H1 (cell line): ENCODE measurements around the gene LRRC32. TPM values are rescaled to one million over a fixed set of nuclear protein-coding genes. Genes with fewer than 3 reads are reported as not detected.

Source experiments
- CTCF ChIA-PET: fragments of 300-600 bp; sonication (Branson Sonifier 250); formaldehyde crosslinking; loops from one replicate; lab custom pipeline; 2021; ENCODE audit not compliant: partially characterized antibody; lab: Charles Lee
- POLR2A ChIA-PET: fragments of 300-600 bp; sonication (Branson Sonifier 250); formaldehyde crosslinking; loops from one replicate; lab custom pipeline; 2021; ENCODE audit warnings: inconsistent platforms; ENCODE audit not compliant: partially characterized antibody; lab: Charles Lee
- DNase-seq, 2 experiments: peaks; one replicate each; pipeline versions ENCODE4 v3.0.0 to v3.0.0-alpha.2; 2010 to 2022; ENCODE audit warnings: low spot score in 2 of 2, low read depth in 1 of 2, mixed read lengths in 1 of 2
- FAIRE-seq: peaks from 2 replicates; lab custom pipeline; 2011; peaks lifted over from hg19 to GRCh38; lab: Jason Lieb, UNC
- H2AFZ ChIP-seq: 2 replicates; pipeline ENCODE4 v1.8.1; 2012; ENCODE audit warnings: low read length, inconsistent platforms
- H2AK5ac ChIP-seq: 2 replicates; pipeline ENCODE4 v1.6.1; 2013; ENCODE audit warnings: low read depth, low read length
- H2BK120ac ChIP-seq: replicated peaks from 2 replicates; pipeline ENCODE3; 2013; ENCODE audit warnings: low read depth, low read length, inconsistent platforms
- H2BK12ac ChIP-seq: 2 replicates; pipeline ENCODE4 v1.6.1; 2013; ENCODE audit warnings: low read depth, low read length
- H2BK15ac ChIP-seq: 2 replicates; pipeline ENCODE4 v1.6.1; 2013; ENCODE audit warnings: low read length
- H2BK20ac ChIP-seq: 2 replicates; pipeline ENCODE4 v1.6.1; 2013; ENCODE audit warnings: low read length
- H2BK5ac ChIP-seq: 2 replicates; pipeline ENCODE4 v1.6.1; 2013; ENCODE audit warnings: low read depth, low read length
- H3K14ac ChIP-seq: 2 replicates; pipeline ENCODE4 v1.6.1; 2013; ENCODE audit warnings: inconsistent platforms; ENCODE audit not compliant: insufficient read length
- H3K18ac ChIP-seq: 2 replicates; pipeline ENCODE4 v1.6.1; 2013; ENCODE audit warnings: low read length; ENCODE audit errors: extremely low read depth
- H3K23ac ChIP-seq: 2 replicates; pipeline ENCODE4 v1.6.1; 2013; ENCODE audit warnings: inconsistent platforms; ENCODE audit not compliant: insufficient read length
- H3K23me2 ChIP-seq: 2 replicates; pipeline ENCODE4 v1.6.1; 2013; ENCODE audit warnings: low read depth, low read length
- H3K27ac ChIP-seq: 2 replicates; pipeline ENCODE4 v1.6.1; 2011; ENCODE audit warnings: low read depth, low read length, inconsistent platforms
- H3K27me3 ChIP-seq, 4 experiments: replicated peaks in 1 of 4; 1 replicate in 1 of 4; 2 replicates in 3 of 4; pipeline versions ENCODE4 v1.6.1 to v1.8.1; 2011 to 2013; ENCODE audit warnings: low read length in 3 of 4, mild to moderate bottlenecking in 3 of 4, inconsistent platforms in 2 of 4, mixed read lengths in 2 of 4, moderate library complexity in 1 of 4; ENCODE audit not compliant: control insufficient read depth in 3 of 4, insufficient read depth in 3 of 4; ENCODE audit errors: extremely low read depth in 1 of 4
- H3K36me3 ChIP-seq, 4 experiments: 2 replicates each; pipeline versions ENCODE4 v1.6.1 to v1.8.1; 2011 to 2013; ENCODE audit warnings: mild to moderate bottlenecking in 4 of 4, low read length in 3 of 4, moderate library complexity in 2 of 4, control low read depth in 1 of 4, inconsistent platforms in 1 of 4; ENCODE audit not compliant: insufficient read depth in 4 of 4, control insufficient read depth in 2 of 4
- H3K4ac ChIP-seq: replicated peaks from 2 replicates; pipeline ENCODE3; 2013; ENCODE audit warnings: low read length, low read depth, mixed read lengths, inconsistent platforms; ENCODE audit not compliant: insufficient read length
- H3K4me1 ChIP-seq, 4 experiments: replicated peaks in 1 of 4; 1 replicate in 1 of 4; 2 replicates in 3 of 4; pipeline versions ENCODE4 v1.6.1 to v1.8.1; 2011 to 2013; ENCODE audit warnings: low read length in 3 of 4, inconsistent platforms in 2 of 4, mixed read lengths in 1 of 4; ENCODE audit not compliant: insufficient read depth in 4 of 4, control insufficient read depth in 3 of 4
- H3K4me2 ChIP-seq, 2 experiments: 2 replicates each; pipeline versions ENCODE4 v1.6.1 to v1.8.1; 2011 to 2013; ENCODE audit warnings: low read depth in 2 of 2, low read length in 2 of 2, control low read depth in 1 of 2, inconsistent platforms in 1 of 2, mild to moderate bottlenecking in 1 of 2; ENCODE audit not compliant: insufficient read depth in 1 of 2
- H3K4me3 ChIP-seq, 4 experiments: fragments of 200-600, 300-600 bp in 1 of 4; sonication (generic), shearing (Covaris generic), sonication (Bioruptor Twin) in 1 of 4; 2 replicates each; pipeline versions ENCODE4 v1.5.1 to v1.8.1; 2011 to 2016; ENCODE audit warnings: low read length in 4 of 4, low read depth in 3 of 4, control low read depth in 2 of 4, inconsistent platforms in 2 of 4, mild to moderate bottlenecking in 2 of 4, mixed read lengths in 1 of 4, moderate library complexity in 1 of 4; ENCODE audit not compliant: insufficient read depth in 2 of 4; ENCODE audit errors: extremely low read depth in 1 of 4
- H3K56ac ChIP-seq: replicated peaks from 2 replicates; pipeline ENCODE3; 2013; ENCODE audit warnings: low read depth, mild to moderate bottlenecking, mixed read lengths, low read length, inconsistent platforms; ENCODE audit not compliant: insufficient read length
- H3K79me1 ChIP-seq: 2 replicates; pipeline ENCODE4 v1.6.1; 2013; ENCODE audit warnings: low read depth, low read length, control low read depth
- H3K79me2 ChIP-seq, 2 experiments: 2 replicates each; pipeline versions ENCODE4 v1.6.1 to v1.8.1; 2012 to 2013; ENCODE audit warnings: low read length in 2 of 2, mild to moderate bottlenecking in 2 of 2, inconsistent platforms in 1 of 2; ENCODE audit not compliant: insufficient read depth in 2 of 2, control insufficient read depth in 1 of 2
- H3K9ac ChIP-seq, 4 experiments: replicated peaks in 1 of 4; 1 replicate in 1 of 4; 2 replicates in 3 of 4; pipeline versions ENCODE4 v1.6.1 to v1.8.1; 2011 to 2013; ENCODE audit warnings: low read depth in 3 of 4, low read length in 3 of 4, control low read depth in 2 of 4, mild to moderate bottlenecking in 2 of 4, moderate library complexity in 2 of 4, inconsistent platforms in 1 of 4; ENCODE audit errors: extremely low read depth in 1 of 4
- H3K9me3 ChIP-seq, 2 experiments: 2 replicates each; pipeline versions ENCODE4 v1.6.1 to v1.8.1; 2012 to 2013; ENCODE audit warnings: mild to moderate bottlenecking in 2 of 2, moderate library complexity in 2 of 2, control low read depth in 1 of 2, inconsistent platforms in 1 of 2, low read depth in 1 of 2, low read length in 1 of 2, mixed read lengths in 1 of 2; ENCODE audit not compliant: insufficient read depth in 2 of 2
- H4K20me1 ChIP-seq, 2 experiments: replicated peaks in 1 of 2; 2 replicates each; pipeline versions ENCODE3 to v1.8.1; 2011 to 2013; ENCODE audit warnings: inconsistent platforms in 2 of 2, low read length in 2 of 2, mild to moderate bottlenecking in 1 of 2; ENCODE audit not compliant: insufficient read depth in 2 of 2, control insufficient read depth in 1 of 2
- H4K5ac ChIP-seq: 2 replicates; pipeline ENCODE4 v1.6.1; 2013; ENCODE audit warnings: low read length, low read depth, mixed read lengths, inconsistent platforms; ENCODE audit not compliant: insufficient read length
- H4K8ac ChIP-seq: 2 replicates; pipeline ENCODE4 v1.8.0; 2013; ENCODE audit warnings: mild to moderate bottlenecking, moderate library complexity, low read length, inconsistent platforms; ENCODE audit not compliant: insufficient read depth; ENCODE audit errors: extremely low read depth
- H4K91ac ChIP-seq: replicated peaks from 2 replicates; pipeline ENCODE3; 2013; ENCODE audit warnings: low read length, mixed read lengths, inconsistent platforms; ENCODE audit not compliant: insufficient read length
- GTF2F1 ChIP-seq: IDR thresholded peaks from 2 replicates; pipeline ENCODE4 v1.6.1; 2012; ENCODE audit warnings: low read depth, low read length, improper control_type of control experiment, borderline replicate concordance
- JUN ChIP-seq: IDR thresholded peaks from 2 replicates; pipeline ENCODE4 v1.6.1; 2011; ENCODE audit warnings: low read depth, mild to moderate bottlenecking, improper control_type of control experiment, low read length
- POLR2AphosphoS5 ChIP-seq: IDR thresholded peaks from 2 replicates; pipeline ENCODE4 v1.6.1; 2011; ENCODE audit warnings: low read depth, low read length
- RNF2 ChIP-seq: fragments of 200-900, 300-1000 bp; sonication (generic); IDR thresholded peaks from 2 replicates; pipeline ENCODE4 v1.7.1; 2016; ENCODE audit warnings: borderline replicate concordance, low read depth, mild to moderate bottlenecking, antibody characterized with exemption, low read length; ENCODE audit not compliant: poor library complexity, severe bottlenecking; ENCODE audit errors: missing control alignments
- SIN3A ChIP-seq, 2 experiments: IDR thresholded peaks in 1 of 2; conservative IDR thresholded peaks in 1 of 2; 2 replicates each; pipeline ENCODE4 v1.6.1; 2011 to 2012; ENCODE audit warnings: low read length in 2 of 2, improper control_type of control experiment in 1 of 2, low read depth in 1 of 2, mild to moderate bottlenecking in 1 of 2
- SRF ChIP-seq: IDR thresholded peaks from 2 replicates; pipeline ENCODE4 v1.6.1; 2011; ENCODE audit warnings: mild to moderate bottlenecking, low read depth, low read length, moderate library complexity
- SUZ12 ChIP-seq: fragments of 200-600 bp; sonication (generic); IDR thresholded peaks from 2 replicates; pipeline ENCODE4 v1.6.1; 2012; ENCODE audit warnings: mild to moderate bottlenecking, inconsistent platforms, low read length, moderate library complexity, mixed read lengths
- YY1 ChIP-seq: IDR thresholded peaks from 2 replicates; pipeline ENCODE4 v1.6.1; 2011; ENCODE audit warnings: low read depth, mild to moderate bottlenecking, low read length
- WGBS, 2 experiments: shearing (Covaris generic) in 1 of 2; methylation state at CpG; one replicate each; pipeline versions ENCODE4 v1.1.6 to v1.1.7; 2013 to 2015; ENCODE audit warnings: low lambda C conversion rate in 2 of 2, mixed read lengths in 2 of 2, inconsistent platforms in 1 of 2, low coverage in 1 of 2, missing lambda C conversion rate in 1 of 2; ENCODE audit not compliant: insufficient replicate concordance in 2 of 2, insufficient coverage in 1 of 2, insufficient read length in 1 of 2; ENCODE audit errors: extremely low coverage in 1 of 2, missing lambda C conversion rate in 1 of 2; 5-methylcytosine and 5-hydroxymethylcytosine counted together
- polyA plus RNA-seq, 7 experiments: library from polyadenylated mRNA; depleted of rRNA in 3 of 7; stranded (reverse) in 5 of 7; unstranded in 2 of 7; fragments of >200 nt in 5 of 7; fragments of 200-250 nt in 2 of 7; gene quantifications; 1 replicate in 5 of 7; 2 replicates in 1 of 7; 4 replicates in 1 of 7; pipeline versions ENCODE4 v1.2.1 to v1.2.3, GENCODE V29; 2011 to 2013; ENCODE audit warnings: missing spikeins in 2 of 7, mixed read lengths in 2 of 7
- total RNA-seq: library from RNA; stranded (reverse); fragmentation: NEBNext Ultra II Directional; extraction: Animal tissue kit (Norgen Biotek cat#: 25700); gene quantifications from 2 replicates; pipeline ENCODE4 v1.2.1, GENCODE V29; 2021
- TF ChIP-seq, protein P1 (sequence below): IDR thresholded peaks from 2 replicates; pipeline ENCODE4 v1.6.1; 2012; ENCODE audit warnings: inconsistent platforms

Gene LRRC32
- total and polyA plus RNA-seq, 2 of the 8 experiments (the other 6 are each of a cell fraction or from before 2014, with no cell fraction given): 0.99 to 1.9 TPM

DNA sequence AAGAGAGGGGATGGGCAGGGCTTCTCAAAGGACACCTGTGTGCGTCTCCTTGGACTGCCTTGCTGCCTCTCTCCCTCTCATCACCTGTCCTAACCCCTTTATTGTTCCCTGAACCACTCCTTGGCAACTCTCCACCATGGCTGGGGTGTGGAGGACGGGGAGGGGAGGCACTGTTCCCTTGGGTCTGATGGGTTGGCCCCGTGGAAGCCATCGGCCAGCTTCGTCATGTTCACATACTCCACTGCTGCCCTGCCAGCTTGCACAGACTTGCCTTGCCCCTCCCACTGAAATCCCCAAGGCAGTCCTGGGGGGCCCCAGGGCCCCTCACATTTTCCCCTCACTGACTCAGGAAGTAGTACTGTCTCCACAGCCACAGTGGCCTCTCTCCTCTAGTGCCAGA is 36.1 kb upstream of the LRRC32 start:
- Histone ChIP-seq H3K79me2 (no peaks in the 10 kb centered on the region), H3K4ac (no peak overlapping the region), H3K27ac (no peak overlapping the region), H4K91ac (peak overlapping the region; percentile 50), H3K23ac (no peak overlapping the region), H2BK120ac (no peak overlapping the region), H4K8ac (no peak overlapping the region; the same call in 1 of the 2 replicates), H3K4me1 (peaks cover 2 to 11% (median 7%) of the 10 kb centered on the region in 4 experiments; a peak in 4 of 7 replicates), H3K27me3 (no peaks in the 10 kb centered on the region), H3K56ac (no peak overlapping the region), H3K18ac (no peak overlapping the region), H3K4me3 (no peak overlapping the region), H2AFZ (no peak overlapping the region), H3K14ac (no peak overlapping the region), H3K9me3 (peaks cover 0 to 4% of the 10 kb centered on the region in 2 experiments; a peak in 2 of 4 replicates), H2BK12ac (peak overlapping the region; percentile 76; the same call in 1 of the 2 replicates), H3K79me1 (no peaks in the 10 kb centered on the region; the same call in 1 of the 2 replicates), H4K5ac (no peak overlapping the region), H3K23me2 (no peaks in the 10 kb centered on the region; the same call in 1 of the 2 replicates), H2BK20ac (peak overlapping the region; percentile 66; the same call in 1 of the 2 replicates), H2BK15ac (no peak overlapping the region), H4K20me1 (no peaks in the 10 kb centered on the region), H2BK5ac (0 out of 2 replicates have a peak overlapping the region, but pooled peaks have one; percentile 28), H3K36me3 (no peaks in the 10 kb centered on the region), H3K9ac (no peak overlapping the region), H3K4me2 (no peak overlapping the region), H2AK5ac (no peak overlapping the region; the same call in 1 of the 2 replicates)
- FAIRE-seq (no peak), DNase-seq (no peak)
- ChIA-PET POLR2A (no interaction called here), CTCF (interaction anchor here (0.8 to 1.9 kb wide), 7 partner anchors 8 to 21 kb away, joined by 3 to 7 read pairs (median 4); no protein-coding TSS in a partner anchor)
- WGBS, 2 experiments: 95% methylated on average over 4 of the region's 5 CpGs; no CpG with 5 or more reads in 1 of the 2 experiments
- TF ChIP-seq YY1: no peak
- no peak for TF ChIP-seq GTF2F1
- no peak for TF ChIP-seq JUN
- no peak for TF ChIP-seq RNF2
- no peak for TF ChIP-seq SIN3A (conservative IDR thresholded peaks at IDR 0.05 in 1 of 2, IDR thresholded peaks at IDR 0.05 in 1 of 2; ENCODE audit: low read depth in 1 of 2, low read length in 2 of 2)
- no peak for TF ChIP-seq SUZ12
- TF ChIP-seq, protein P1, sequence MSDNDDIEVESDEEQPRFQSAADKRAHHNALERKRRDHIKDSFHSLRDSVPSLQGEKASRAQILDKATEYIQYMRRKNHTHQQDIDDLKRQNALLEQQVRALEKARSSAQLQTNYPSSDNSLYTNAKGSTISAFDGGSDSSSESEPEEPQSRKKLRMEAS: no peak
- no peak for TF ChIP-seq POLR2AphosphoS5
- TF ChIP-seq SRF: no peak
